ENCODE results near the gene RESP18.

Gene RESP18

GRCh38 chr2:219279151-219279915 is 53.2 kb downstream of the RESP18 start, which contains the start of gene DNAJB2:
Gene DNAJB2 (plus strand): TSS chr2:219279366. CDS start chr2:219279834, 468 bp downstream.
- in situ Hi-C loops (cut with MboI; ENCODE audit: low sequenced_read_pairs), result no loop called here

- in situ Hi-C loops (cut with MboI; ENCODE audit: low sequenced_read_pairs), result no loop called here
Observed at GRCh38 chr2:219278655-219279150, 53.8 kb downstream of the RESP18 start.

GRCh38 chr2:219277703-219278654 is 54.6 kb downstream of the RESP18 start:
- in situ Hi-C loops (cut with MboI; ENCODE audit: low sequenced_read_pairs), result no loop called here
